ENCODE data around the gene EYS.

DNA sequence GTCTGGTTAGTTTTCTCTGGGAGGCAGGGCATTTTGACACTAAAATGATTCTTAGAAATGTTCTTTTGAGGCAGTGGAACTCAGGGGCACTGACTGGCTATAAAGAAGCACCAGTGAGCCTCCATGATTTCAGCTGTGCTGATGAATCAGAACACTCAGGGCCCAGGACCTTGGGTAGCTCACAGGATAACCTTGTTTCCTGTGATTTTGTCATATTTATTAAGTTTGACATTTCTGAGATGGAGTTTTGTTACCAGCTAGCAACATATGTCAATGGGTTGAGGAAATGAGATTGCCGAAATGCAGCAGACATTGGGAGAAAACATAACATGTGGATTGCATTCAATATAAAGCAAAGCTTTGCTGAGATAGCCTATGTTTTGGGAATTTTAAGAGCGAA lies 802.4 kb downstream of the EYS start:
- no peak for TF ChIP-seq CTCF (IDR thresholded peaks at IDR 0.05)
- no peak for TF ChIP-seq POLR2A (IDR thresholded peaks at IDR 0.05)
- TF ChIP-seq POLR2AphosphoS5 (IDR thresholded peaks at IDR 0.05), result no peak

All from breast epithelium (tissue), 3 donors.